Stimulated activated naive CD4-positive, alpha-beta T cell treated with Interleukin-2 at 50 U/mL for 16 hours (primary cell): Measurements from ENCODE around the gene CELSR3.

ENCODE experiments used
- DNase-seq: peaks from one replicate; lab custom pipeline; 2025; lab: John Stamatoyannopoulos, UW

CELSR3 gene

GRCh38 chr3:48685603-48686511, 23.2 kb upstream of the CELSR3 start, which contains the start of gene NCKIPSD:
TSS of gene NCKIPSD (minus strand) at chr3:48685915. CDS start at chr3:48685807, 108 bp downstream.
- DNase-seq: peak; percentile 78

DNA sequence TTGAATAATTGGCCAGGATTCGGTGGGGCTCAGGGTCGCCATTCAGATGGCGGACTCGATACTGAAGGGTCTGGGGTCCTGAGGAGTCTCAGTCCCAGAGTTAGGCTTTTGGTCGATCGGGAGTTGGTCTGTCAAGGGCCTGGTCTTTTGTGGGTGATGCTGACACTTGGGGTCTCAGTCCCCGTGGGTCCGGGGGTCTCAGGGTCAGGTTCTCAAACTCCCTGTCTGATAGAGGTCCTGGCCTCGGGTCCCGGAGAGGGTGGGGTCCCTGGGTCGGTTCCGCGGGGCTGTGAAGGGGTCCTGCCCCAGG, 22.6 kb upstream of the CELSR3 start:
- no peak for DNase-seq

DNA sequence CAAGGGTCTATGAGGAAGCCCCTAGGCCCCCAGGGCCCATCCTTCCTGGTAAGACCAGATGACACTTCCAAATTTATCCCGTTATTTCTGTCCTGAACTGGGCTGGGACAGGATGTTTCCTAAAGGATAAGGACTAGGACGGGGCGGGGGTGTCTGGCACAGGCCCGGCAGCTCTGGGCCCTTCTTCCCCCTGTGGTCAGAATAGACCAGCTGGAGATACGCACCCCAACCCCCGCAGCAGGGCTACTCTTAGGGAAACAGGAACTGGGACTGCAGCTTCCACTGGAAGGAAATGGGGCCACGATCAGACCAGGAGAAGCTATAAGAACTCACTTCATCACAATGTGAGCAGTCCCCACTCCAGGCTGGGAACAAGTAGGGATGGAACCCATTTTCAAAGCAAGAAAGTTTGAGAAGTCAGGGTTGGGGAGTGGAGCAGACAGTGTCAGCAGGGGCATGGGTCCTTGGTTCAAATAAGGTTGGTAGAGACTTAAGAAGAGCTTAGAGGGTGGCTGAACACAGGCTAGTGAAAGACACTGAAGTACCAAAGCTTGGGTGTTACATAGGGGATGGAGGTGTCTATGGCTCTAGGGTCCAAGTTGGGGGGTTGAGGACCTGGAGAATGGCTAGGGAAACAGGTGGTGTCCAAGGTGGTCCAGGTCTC, 21.9 kb upstream of the CELSR3 start:
- DNase-seq: no peak

DNA sequence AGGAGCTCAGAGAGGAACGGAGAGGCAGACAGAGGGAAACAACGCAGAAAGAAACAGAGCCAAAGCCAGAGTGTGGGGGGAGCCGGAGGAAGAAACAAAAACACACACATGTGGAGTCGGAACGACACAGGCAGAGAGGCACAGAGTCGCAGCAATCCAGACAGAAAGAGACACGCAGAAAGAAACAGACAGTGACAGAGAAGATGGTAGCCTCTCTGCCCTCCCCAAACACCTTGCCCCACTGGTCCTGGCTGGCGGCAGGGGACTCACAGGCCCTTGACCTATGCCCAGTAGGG, 21.3 kb upstream of the CELSR3 start:
- DNase-seq: no peak

- no peak for DNase-seq
These were observed 20.1 kb upstream of the CELSR3 start for GRCh38 chr3:48682786-48683185.

DNA sequence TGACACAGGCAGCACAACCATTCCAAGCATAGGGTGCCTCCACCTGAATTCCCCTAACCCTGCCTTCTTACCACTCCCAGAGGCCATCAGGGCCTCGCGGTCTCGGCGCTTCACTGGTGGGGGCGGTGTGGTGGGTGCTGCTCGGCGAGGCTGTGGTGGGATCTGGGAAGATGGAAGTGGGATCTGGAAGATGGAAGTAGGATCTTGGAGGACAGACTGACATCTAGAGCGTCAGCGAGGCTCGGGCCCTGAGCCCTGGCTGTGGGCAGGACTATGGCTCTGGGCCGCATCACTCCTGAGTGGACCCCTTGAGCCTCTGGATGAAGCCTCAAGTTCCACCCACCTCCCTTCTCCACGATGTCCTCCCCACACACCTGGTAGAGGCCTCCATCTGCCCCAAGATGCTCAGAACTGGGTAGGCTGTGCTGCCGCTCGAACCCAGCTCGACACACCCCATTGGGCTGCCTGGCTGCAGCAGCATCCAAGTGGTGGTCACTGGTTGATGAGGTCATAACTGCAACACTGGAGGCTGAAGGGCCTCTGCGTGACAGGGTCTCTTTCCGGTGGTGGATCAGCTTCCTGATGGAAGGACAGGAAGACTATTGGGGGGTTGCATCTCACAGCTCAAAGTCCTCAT, 19.4 kb upstream of the CELSR3 start:
- no peak for DNase-seq

GRCh38 chr3:48681541-48681880, 18.8 kb upstream of the CELSR3 start:
- no peak for DNase-seq

- DNase-seq: no peak
These were observed 18.3 kb upstream of the CELSR3 start for GRCh38 chr3:48680811-48681540.

GRCh38 chr3:48679411-48680391, 17.0 kb upstream of the CELSR3 start:
- no peak for DNase-seq

DNA sequence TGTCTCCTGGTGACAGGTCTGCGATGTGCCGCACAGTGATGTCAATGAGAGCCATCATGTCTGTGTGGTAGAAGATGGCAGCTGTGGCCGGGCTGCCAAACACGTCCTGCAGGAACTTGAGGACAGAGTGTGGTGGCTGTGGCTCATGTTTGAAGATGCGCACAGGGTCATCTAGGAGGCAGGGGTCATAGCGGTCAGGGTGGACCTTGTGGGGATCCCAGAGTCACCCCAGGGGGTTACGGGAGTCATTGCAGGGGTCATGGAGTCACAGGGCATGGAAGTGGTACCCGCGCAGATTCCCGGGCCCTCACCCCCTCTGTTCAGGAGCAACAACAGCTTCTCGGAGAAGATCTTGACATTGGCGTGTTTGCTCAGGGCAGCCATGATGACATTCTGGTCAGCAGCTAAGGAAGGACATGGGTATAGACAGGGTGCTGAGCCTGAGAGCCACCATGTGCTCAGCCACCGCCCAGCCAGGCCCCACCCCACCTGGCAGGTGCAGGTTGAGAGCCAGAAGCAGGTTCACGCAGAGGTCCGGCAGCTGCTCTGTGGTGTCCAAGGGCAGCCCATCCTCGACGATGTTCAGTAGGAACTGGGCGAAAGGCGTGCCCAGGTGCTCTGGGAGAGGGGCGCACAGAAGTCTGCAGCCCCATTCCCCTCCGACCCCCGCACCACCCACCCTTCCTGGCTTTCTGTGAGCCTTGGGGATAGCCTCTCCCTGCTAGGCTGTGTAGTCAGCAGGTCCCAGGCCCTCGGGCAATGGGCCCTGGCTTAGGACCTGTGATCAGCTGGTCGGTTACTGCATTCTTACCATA, 16.1 kb upstream of the CELSR3 start:
- no peak for DNase-seq

GRCh38 chr3:48678056-48678455, 15.4 kb upstream of the CELSR3 start:
- DNase-seq: no peak

DNA sequence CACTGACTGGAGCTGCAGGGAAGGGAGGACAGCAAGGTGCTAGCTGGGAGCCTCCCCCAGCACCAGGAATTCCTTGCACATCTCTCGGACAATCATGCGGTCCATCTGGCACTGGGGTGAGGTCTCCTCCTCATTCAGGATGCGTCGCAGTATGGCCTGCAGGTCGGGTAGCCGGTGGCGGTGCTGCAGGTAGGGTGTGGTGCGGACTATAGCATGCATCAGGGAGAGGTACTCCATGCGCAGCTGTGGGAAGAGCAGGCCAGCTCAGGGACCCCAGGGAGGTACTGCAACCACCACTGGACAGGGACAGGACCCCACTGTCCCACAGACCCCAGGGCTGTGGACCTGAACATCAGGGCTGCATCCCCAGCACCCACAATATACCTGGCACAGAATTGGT, 11.8 kb upstream of the CELSR3 start:
- DNase-seq: no peak

DNA sequence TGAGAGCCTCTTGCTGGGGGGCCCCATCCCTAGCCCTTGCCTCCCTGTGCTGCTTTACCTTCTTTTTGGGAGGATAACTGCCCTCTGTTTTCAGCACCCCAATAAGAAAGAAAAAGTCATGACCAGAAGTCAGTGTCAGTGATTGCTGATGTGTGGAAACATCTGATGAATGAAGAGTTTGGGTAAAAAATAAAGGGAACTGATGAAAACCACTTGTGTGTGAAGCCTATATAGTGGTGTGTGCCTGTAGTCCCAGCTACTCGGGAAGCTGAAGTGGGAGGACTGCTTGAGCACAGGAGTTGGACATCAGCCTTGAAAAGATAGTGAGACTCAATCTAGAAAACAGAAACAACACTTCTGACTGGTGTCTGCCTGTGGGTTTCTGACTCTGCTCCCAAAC, 9.8 kb upstream of the CELSR3 start:
- no peak for DNase-seq

DNA sequence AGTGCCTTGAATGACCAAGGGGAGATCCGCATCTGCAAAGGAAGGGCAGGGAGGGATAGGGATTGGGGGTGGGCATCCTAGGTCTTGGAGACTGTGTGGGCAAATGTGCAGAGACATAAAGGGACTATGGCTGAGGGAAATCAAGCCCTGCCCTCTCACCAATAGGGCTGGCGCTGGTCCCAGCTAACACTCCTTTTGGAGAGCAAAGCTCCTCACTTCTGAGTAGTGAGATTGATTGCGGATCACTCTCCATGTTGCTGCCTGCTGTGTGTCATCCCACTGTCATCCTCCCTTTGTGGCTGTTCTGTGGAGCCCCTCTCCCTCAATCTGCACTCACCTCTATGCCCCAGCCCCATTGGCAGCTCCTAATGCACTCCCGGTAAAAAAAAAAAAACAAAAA, 2.2 kb upstream of the CELSR3 start:
- no peak for DNase-seq

GRCh38 chr3:48664313-48664644, 1.6 kb upstream of the CELSR3 start:
- DNase-seq: no peak

- peak; percentile 89 for DNase-seq
These were observed 1.0 kb upstream of the CELSR3 start for GRCh38 chr3:48663489-48664312.

- DNase-seq: no peak
These were observed 437 bp downstream of the CELSR3 start for GRCh38 chr3:48662145-48662752.

DNA sequence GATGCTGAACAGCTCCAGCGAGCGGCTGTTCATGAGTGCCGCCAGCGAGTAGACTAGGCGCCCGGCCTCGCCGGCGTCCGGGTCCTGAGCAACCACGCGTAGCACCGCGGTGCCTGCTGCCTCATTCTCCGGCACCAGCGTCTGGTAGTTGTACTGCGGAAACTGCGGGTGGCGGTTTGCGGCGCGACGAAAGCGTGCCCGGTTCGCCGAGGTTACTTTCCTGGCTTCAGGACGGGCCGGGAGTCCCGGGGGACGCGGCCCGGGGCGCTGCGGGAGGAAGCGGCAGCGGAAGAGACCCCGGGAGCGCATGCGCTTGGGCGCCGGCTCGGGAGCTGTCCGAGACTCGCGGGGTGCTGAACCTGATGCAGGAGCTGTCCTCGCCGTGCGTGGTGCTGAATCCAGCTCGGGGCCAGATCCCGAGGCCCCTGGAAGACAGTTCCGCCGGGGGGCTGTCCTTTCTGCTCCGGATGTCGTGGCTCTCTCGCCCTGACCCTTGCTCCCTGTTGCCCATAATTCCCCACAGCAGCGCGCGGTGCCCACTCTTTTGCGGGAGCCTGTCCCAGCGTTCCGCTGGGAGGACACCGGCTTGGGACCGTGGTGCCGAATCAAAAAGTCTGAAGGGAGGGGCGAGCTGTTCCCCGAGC, 1.1 kb downstream of the CELSR3 start:
- peak; percentile 53 for DNase-seq
